GM12801 (cell line): ENCODE data around the gene TPPP2.

Source experiments
- TF ChIP-seq, protein P1 (sequence below): IDR thresholded peaks from one replicate; pipeline ENCODE4 v1.5.1; 2011; ENCODE audit warnings: control low read depth; ENCODE audit not compliant: insufficient read length; ENCODE audit errors: extremely low read depth

The TPPP2 gene

DNA sequence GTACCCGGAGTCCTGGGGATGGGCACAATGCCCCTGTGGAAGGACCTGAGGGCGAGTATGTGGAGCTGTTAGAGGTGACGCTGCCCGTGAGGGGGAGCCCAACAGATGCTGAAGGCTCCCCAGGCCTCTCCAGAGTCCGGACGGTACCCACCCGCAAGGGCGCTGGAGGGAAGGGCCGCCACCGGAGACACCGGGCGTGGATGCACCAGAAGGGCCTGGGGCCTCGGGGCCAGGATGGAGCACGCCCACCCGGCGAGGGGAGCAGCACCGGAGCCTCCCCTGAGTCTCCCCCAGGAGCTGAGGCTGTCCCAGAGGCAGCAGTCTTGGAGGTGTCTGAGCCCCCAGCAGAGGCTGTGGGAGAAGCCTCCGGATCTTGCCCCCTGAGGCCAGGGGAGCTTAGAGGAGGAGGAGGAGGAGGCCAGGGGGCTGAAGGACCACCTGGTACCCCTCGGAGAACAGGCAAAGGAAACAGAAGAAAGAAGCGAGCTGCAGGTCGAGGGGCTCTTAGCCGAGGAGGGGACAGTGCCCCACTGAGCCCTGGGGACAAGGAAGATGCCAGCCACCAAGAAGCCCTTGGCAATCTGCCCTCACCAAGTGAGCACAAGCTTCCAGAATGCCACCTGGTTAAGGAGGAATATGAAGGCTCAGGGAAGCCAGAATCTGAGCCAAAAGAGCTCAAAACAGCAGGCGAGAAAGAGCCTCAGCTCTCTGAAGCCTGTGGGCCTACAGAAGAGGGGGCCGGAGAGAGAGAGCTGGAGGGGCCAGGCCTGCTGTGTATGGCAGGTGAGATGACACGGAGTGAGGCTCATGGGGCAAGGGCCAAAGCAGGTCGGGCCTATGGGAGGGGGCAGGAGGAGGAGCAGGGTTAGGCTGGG lies 44.6 kb downstream of the TPPP2 start:
- TF ChIP-seq, protein P1, sequence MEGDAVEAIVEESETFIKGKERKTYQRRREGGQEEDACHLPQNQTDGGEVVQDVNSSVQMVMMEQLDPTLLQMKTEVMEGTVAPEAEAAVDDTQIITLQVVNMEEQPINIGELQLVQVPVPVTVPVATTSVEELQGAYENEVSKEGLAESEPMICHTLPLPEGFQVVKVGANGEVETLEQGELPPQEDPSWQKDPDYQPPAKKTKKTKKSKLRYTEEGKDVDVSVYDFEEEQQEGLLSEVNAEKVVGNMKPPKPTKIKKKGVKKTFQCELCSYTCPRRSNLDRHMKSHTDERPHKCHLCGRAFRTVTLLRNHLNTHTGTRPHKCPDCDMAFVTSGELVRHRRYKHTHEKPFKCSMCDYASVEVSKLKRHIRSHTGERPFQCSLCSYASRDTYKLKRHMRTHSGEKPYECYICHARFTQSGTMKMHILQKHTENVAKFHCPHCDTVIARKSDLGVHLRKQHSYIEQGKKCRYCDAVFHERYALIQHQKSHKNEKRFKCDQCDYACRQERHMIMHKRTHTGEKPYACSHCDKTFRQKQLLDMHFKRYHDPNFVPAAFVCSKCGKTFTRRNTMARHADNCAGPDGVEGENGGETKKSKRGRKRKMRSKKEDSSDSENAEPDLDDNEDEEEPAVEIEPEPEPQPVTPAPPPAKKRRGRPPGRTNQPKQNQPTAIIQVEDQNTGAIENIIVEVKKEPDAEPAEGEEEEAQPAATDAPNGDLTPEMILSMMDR: no peak

- TF ChIP-seq, protein P1: no peak
Measured at GRCh38 chr14:21075719-21076437, 45.9 kb downstream of the TPPP2 start.

DNA sequence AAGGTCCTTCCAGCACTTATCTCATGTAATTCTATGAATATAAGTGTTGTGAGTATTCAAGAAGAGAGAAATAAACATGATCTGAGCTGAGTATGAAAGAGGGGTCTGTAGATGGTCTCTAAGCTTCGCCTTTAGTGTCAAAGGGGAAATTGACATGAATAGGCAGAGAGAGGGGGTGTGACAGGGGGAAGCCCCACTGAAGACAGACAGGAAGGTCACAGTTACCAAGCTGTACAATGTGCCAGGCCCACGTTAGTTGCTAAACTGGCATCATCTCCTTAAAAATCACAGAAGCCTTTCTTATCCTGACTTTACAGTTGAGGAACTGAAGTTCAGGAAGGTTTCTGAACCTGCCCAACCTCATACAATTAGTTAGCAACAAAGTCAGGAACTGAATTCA lies 47.7 kb downstream of the TPPP2 start:
- TF ChIP-seq, protein P1: no peak

DNA sequence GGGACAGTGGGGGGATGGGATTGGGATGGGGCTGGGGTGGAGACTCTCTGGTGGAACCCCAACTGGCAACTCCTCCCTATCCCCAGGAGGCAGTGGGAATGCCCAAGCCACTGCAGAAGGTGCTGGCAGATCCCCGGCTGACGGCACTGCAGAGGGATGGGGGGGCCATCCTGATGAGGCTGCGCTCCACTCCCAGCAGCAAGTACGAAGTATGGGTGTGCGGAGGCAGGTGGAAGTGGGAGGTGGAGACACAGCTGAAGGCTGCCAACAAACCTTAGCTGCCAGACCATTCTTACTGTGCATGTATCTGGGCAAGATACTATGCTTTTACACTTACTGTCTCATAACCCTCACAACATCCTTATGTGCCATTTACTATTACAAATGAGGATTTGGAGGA lies 48.3 kb downstream of the TPPP2 start:
- TF ChIP-seq, protein P1: no peak

GRCh38 chr14:21078726-21079125 lies 48.7 kb downstream of the TPPP2 start:
- TF ChIP-seq, protein P1: no peak

- TF ChIP-seq, protein P1: no peak
Measured at GRCh38 chr14:21081521-21082142, 51.6 kb downstream of the TPPP2 start.
